ENCODE measurements around the gene FAM169A. TPM values are rescaled to one million over a fixed set of nuclear protein-coding genes. Genes with fewer than 3 reads are reported as not detected.
A peak's percentile ranks its signal among the peaks of the same experiment; 100 is the strongest.

The FAM169A gene
- total RNA-seq, 2 donors from 2014 or later: 49.8 to 50.5 TPM

GRCh38 chr5:74877624-74878304, 11.6 kb upstream of the FAM169A start:
- DNase-seq: no peak
- WGBS, 2 experiments (ENCODE audit: insufficient coverage in 1 of 2, insufficient read length in 1 of 2): 89 to 95% methylated on average over 2 to 4 of the region's 4 CpGs

DNA sequence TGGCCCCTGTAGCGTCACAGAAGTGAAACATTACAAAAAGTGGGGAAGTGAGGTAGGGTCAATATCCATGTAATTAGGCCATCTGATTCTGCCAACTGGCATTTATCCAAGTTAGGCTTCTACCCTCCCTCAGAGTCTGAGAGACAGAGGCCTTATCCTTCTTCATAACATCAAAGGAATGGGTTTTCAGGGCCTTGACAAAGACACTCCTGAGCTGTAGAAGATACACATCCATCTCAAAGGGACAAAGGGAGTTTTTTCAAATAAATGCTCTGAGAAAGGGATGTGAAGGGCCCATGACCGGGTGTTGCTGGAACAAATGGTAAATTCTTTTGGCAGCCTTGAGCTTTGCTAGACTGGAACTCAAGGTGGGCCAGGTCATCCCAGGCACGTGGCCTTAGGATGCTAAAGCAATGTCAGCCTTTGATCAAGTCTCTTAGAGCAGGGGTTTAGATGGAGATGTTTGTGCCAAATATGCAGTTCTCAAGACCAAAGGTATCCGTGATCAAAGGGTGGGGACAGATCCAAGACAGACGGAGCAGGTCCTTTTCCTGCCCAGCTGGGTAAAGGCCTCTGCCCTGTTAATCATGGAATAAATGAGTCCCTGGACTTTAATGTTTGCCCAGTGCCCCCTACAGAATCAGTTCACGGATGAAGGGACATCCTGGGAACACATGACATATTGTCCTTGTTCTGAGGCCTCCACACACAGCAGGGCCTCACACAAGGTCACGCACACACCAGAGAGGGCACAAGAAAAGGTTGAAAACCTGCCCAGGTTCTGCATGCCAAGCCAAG, 10.0 kb upstream of the FAM169A start:
- Histone ChIP-seq H3K9me3 (ENCODE audit: control insufficient read depth, low read length) (peaks cover 3% of the 10 kb centered on the region), H3K9ac (ENCODE audit: extremely low read depth, low read length, poor library complexity, severe bottlenecking) (no peak overlapping the region), H3K27me3 (ENCODE audit: control insufficient read depth, insufficient read depth, low read length, poor library complexity, severe bottlenecking) (no peaks in the 10 kb centered on the region), H3K27ac (ENCODE audit: low read depth, low read length) (no peak overlapping the region), H3K4me1 (ENCODE audit: control insufficient read depth, insufficient read depth, low read length) (no peaks in the 10 kb centered on the region), H3K36me3 (ENCODE audit: control insufficient read depth, insufficient read depth, low read length) (no peaks in the 10 kb centered on the region), H3K4me3 (ENCODE audit: low read length) (no peak overlapping the region)
- no peaks in the 10 kb centered on the region for H3K27me3 Mint-ChIP-seq (ENCODE audit: insufficient read depth)
- H3K36me3 Mint-ChIP-seq (ENCODE audit: low read depth): no peaks in the 10 kb centered on the region
- no peak for TF ChIP-seq CTCF (conservative IDR thresholded peaks at IDR 0.05)
- no peak overlapping the region for H3K4me3 Mint-ChIP-seq
- peaks cover 9% of the 10 kb centered on the region for H3K9me3 Mint-ChIP-seq
- 87 to 91% methylated on average over 6 to 7 of the region's 7 CpGs for WGBS, 2 experiments (ENCODE audit: insufficient coverage in 1 of 2, insufficient read length in 1 of 2)
- no peak overlapping the region for H3K27ac Mint-ChIP-seq
- DNase-seq: no peak
- H3K4me1 Mint-ChIP-seq: peaks cover 9% of the 10 kb centered on the region

More at GRCh38 chr5:74877624-74878304, 11.6 kb upstream of the FAM169A start:
- Histone ChIP-seq H3K9ac (ENCODE audit: extremely low read depth, low read length, poor library complexity, severe bottlenecking) (no peak overlapping the region), H3K4me3 (ENCODE audit: low read length) (no peak overlapping the region), H3K9me3 (ENCODE audit: control insufficient read depth, low read length) (peaks cover 3% of the 10 kb centered on the region), H3K4me1 (ENCODE audit: control insufficient read depth, insufficient read depth, low read length) (no peaks in the 10 kb centered on the region), H3K27ac (ENCODE audit: low read depth, low read length) (no peak overlapping the region), H3K36me3 (ENCODE audit: control insufficient read depth, insufficient read depth, low read length) (no peaks in the 10 kb centered on the region), H3K27me3 (ENCODE audit: control insufficient read depth, insufficient read depth, low read length, poor library complexity, severe bottlenecking) (no peaks in the 10 kb centered on the region)
- H3K4me3 Mint-ChIP-seq: no peak overlapping the region
- H3K27ac Mint-ChIP-seq: peak overlapping the region; percentile 35
- peaks cover 15% of the 10 kb centered on the region for H3K4me1 Mint-ChIP-seq
- TF ChIP-seq CTCF (conservative IDR thresholded peaks at IDR 0.05): no peak
- peaks cover 9% of the 10 kb centered on the region for H3K9me3 Mint-ChIP-seq
- no peaks in the 10 kb centered on the region for H3K36me3 Mint-ChIP-seq (ENCODE audit: low read depth)
- no peaks in the 10 kb centered on the region for H3K27me3 Mint-ChIP-seq (ENCODE audit: insufficient read depth)

GRCh38 chr5:74873525-74874249, 7.5 kb upstream of the FAM169A start:
- H3K27me3 ChIP-seq (ENCODE audit: control insufficient read depth, insufficient read depth, low read length, poor library complexity, severe bottlenecking): no peaks in the 10 kb centered on the region
- peaks cover 20% of the 10 kb centered on the region for H3K4me1 Mint-ChIP-seq
- no peaks in the 10 kb centered on the region for H3K27me3 Mint-ChIP-seq (ENCODE audit: insufficient read depth)
- H3K36me3 ChIP-seq (ENCODE audit: control insufficient read depth, insufficient read depth, low read length): no peaks in the 10 kb centered on the region
- H3K36me3 Mint-ChIP-seq (ENCODE audit: low read depth): no peaks in the 10 kb centered on the region
- H3K9me3 ChIP-seq (ENCODE audit: control insufficient read depth, low read length): peaks cover 3% of the 10 kb centered on the region
- no peak overlapping the region for H3K4me3 Mint-ChIP-seq
- H3K9ac ChIP-seq (ENCODE audit: extremely low read depth, low read length, poor library complexity, severe bottlenecking): no peak overlapping the region
- no peaks in the 10 kb centered on the region for H3K4me1 ChIP-seq (ENCODE audit: control insufficient read depth, insufficient read depth, low read length)
- no peak overlapping the region for H3K27ac ChIP-seq (ENCODE audit: low read depth, low read length)
- TF ChIP-seq CTCF (conservative IDR thresholded peaks at IDR 0.05): no peak
- WGBS, 2 experiments (ENCODE audit: insufficient coverage in 1 of 2, insufficient read length in 1 of 2): 70 to 86% methylated on average over 1 to 3 of the region's 3 CpGs
- peaks cover 9% of the 10 kb centered on the region for H3K9me3 Mint-ChIP-seq
- no peak for DNase-seq
- H3K27ac Mint-ChIP-seq: no peak overlapping the region
- H3K4me3 ChIP-seq (ENCODE audit: low read length): no peak overlapping the region

Data from endodermal cell (in vitro differentiated cells).